ENCODE measurements around the gene ETV5.
"Not testable (repeated sequence)": the region's sequence is repeated elsewhere in the genome, so short reads cannot be mapped to it uniquely, and the experiment has no call there.

DNA sequence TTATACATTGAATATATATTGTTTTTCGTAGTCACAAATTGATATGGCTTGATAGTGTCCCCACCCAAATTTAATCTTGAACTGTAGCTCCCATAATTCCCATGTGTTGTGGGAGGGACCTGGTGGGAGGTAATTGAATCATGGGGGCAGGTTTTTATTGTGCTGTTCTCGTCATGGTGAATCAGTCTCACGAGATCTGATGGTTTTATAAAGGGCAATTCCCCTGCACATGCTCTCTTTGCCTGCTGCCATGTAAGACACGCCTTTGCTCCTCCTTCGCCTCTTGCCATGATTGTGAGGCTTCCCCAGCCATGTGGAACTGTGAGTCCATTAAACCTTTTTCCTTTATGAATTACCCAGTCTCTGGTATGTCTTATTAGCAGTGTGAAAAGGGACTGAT, 82.9 kb downstream of the ETV5 start:
- not testable (repeated sequence) for TF ChIP-seq CREB1 (IDR thresholded peaks at IDR 0.05); CREB1 (CRISPR knock-in tag; IDR thresholded peaks at IDR 0.05); SMC3 (conservative IDR thresholded peaks at IDR 0.05; ENCODE audit: insufficient read depth, low read depth, low read length)
- TF ChIP-seq, protein P1, sequence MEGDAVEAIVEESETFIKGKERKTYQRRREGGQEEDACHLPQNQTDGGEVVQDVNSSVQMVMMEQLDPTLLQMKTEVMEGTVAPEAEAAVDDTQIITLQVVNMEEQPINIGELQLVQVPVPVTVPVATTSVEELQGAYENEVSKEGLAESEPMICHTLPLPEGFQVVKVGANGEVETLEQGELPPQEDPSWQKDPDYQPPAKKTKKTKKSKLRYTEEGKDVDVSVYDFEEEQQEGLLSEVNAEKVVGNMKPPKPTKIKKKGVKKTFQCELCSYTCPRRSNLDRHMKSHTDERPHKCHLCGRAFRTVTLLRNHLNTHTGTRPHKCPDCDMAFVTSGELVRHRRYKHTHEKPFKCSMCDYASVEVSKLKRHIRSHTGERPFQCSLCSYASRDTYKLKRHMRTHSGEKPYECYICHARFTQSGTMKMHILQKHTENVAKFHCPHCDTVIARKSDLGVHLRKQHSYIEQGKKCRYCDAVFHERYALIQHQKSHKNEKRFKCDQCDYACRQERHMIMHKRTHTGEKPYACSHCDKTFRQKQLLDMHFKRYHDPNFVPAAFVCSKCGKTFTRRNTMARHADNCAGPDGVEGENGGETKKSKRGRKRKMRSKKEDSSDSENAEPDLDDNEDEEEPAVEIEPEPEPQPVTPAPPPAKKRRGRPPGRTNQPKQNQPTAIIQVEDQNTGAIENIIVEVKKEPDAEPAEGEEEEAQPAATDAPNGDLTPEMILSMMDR (IDR thresholded peaks at IDR 0.05 in 2 of 3, conservative IDR thresholded peaks at IDR 0.05 in 1 of 3; ENCODE audit: insufficient read depth in 2 of 3, low read depth in 1 of 3, low read length in 3 of 3) = not testable (repeated sequence)

Data from K562 (cell line).